ENCODE results near the gene PRKACG. TPM values are rescaled to one million over a fixed set of nuclear protein-coding genes. Genes with fewer than 3 reads are reported as not detected.

Gene PRKACG
- polyA plus RNA-seq, 12 donors: 0.11 to 0.13 (median 0.12) TPM; not detected in 8

Other genes with a start within 250 kb of the PRKACG start
- gene FXN, start 21.6 kb upstream of the PRKACG start, polyA plus RNA-seq (ENCODE audit: insufficient read length in 12 of 12): 10 to 100 TPM in 11 of 12 donors, not detected in 1; 12.1 to 16.0 (median 12.8) TPM
- gene TJP2, start 160.2 kb upstream of the PRKACG start, polyA plus RNA-seq (ENCODE audit: insufficient read length in 12 of 12): 10 to 100 TPM in 11 of 12 donors, not detected in 1; 10.2 to 45.1 (median 15.6) TPM

Data from muscle of arm (tissue), 12 donors.